UCSD-AML1 (cell line): Measurements from ENCODE around the gene MRPL55.

Source experiments
- DNase-seq: peaks from one replicate; lab custom pipeline; 2025; ENCODE audit not compliant: unreplicated experiment; lab: John Stamatoyannopoulos, UW

The MRPL55 gene

DNA sequence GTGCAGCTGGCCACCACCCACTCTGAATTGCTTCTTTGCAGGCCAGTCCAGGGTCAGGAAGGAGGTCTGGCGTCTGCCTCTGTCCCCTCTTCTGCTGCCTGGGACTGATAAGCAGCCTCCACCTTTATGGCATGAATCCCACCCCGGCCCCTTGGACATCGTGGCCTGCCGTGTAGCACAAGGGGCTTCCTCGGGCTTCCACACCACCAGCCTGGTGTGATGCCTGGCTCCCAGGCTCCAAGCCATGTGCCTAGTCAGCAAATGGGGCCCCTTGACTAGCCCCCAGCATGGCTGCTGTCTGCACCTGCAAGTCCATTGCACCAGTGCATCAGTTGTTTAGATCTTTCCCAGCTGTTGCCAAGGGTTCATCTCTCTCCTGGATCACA lies 36.4 kb downstream of the MRPL55 start:
- no peak for DNase-seq

DNA sequence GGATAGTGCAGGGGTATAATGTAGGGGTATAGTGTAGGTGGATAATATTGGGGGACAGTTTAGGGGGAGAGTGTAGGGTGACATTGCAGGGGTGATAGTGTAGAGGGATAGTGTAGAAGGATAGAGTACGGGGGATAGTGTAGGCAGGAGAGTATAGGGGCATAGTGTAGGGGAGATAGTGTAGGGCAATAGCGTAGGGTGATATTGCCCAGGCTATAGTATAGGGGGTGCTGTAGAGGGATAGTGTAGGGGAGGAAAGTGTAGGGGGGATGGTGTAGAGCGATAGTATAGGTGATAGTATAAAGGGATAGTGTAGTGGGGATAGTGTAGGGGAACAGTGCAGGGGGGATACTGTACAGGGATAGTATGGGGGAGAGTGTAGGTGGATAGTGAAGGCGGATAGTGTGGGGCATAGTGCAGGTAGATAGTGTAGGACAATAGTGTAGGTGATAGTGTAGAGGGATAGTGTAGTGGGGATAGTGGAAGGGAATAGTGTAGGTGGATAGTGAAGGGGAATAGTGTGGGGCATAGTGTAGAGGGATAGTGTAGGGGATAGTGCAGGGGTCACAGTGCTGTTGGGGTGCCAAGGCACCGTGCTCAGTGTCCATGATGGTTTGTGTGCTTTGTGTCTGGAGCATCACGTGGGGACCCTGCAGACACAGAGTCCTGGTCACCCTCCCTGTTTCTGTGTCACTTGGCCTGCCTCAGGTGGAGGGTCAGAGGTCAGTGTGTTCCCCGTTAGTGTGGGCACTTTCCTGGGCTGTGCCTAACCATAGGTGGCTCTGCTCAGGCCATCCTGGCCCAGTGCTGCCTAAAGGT lies 37.1 kb downstream of the MRPL55 start:
- no peak for DNase-seq

DNA sequence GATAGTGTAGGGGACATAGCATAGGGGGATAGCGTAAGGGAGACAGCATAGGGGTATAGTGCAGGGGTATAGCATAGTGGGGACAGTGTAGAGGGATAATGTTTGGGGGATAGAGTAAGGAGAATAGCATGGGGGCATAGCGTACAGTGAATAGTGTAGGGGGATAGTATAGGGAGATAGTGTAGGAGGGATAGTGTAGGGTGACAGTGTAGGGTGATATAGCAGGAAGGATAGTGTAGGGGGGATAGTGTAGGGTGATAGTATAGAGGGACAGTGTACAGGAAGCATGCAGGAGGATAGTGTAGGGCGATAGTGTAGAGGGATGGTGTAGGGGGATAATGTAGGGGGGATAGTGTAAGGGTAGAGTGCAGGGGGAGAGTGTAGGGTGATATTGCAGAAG lies 38.2 kb downstream of the MRPL55 start:
- no peak for DNase-seq

DNA sequence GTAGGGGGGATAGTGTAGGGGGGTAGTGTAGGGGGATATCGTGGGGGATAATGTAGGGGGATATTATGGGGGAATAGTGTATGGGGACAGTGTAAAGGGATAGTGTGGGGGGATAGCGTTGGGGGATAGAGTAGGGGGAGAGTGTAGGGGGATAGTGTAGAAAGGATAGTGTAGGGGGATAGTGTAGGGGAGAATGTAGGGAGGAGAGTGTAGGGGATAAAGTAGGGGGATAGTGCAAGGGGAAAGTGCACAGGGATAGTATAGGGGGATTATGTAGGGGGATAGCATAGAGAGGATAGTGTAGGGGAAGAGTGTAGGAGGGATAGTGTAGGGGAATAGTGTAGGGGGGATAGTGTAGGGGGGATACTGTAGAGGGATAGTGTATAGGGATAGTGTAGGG lies 38.9 kb downstream of the MRPL55 start:
- DNase-seq = no peak

DNA sequence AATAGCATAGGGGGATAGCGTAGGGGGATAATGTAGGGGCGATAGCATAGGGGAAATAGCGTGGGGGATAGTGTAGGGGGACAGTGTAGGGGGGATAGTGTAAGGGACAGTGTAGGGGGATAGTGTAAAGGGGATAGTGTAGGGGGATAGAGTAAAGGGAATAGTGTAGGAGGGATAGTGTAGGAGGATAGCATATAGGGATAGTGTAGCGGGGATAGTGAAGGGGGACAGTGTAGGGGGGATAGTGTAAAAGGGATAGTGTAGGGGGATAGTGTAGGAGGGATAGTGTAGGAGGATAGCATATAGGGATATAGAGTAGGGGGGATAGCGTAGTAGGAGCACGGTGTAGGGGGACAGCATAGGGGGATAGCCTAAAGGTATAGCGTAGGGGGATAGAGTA lies 40.7 kb downstream of the MRPL55 start:
- no peak for DNase-seq

DNA sequence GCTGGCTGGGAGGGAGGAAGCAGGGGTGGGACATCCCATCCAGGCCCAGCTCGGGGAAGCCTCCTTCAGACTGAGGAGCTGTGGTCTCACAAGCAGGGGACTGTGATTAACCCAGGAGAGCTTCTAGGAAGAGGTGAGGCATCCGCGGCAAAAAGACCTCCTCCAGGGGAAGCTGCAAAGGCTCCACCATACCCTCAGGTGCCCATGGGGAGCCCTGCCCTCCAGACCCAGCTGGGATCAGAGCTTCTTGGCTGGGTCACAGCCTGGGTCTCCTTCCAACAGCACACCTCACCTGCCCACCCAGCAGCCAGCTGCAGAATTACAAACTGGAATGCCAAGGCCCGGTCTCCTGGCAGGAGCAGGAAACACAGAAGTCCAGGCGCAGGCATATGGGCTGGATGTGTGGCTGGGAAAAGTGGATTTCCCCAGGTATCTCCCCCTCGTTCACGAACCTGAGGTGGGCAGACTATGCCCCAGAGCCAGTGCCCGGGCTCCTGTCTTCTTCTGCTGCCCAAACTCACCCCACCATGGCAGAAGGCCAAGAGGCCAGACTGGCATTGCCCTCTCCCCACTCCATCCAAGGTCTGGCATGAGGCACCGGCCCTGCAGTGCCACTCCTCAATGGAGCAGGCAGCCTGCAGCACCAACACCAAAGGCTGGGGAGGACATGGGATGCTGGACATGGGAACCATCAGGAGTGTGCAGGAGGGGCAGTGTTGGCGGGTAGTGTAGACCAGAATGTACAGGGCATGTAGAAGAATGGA lies 42.0 kb downstream of the MRPL55 start:
- DNase-seq = no peak

DNA sequence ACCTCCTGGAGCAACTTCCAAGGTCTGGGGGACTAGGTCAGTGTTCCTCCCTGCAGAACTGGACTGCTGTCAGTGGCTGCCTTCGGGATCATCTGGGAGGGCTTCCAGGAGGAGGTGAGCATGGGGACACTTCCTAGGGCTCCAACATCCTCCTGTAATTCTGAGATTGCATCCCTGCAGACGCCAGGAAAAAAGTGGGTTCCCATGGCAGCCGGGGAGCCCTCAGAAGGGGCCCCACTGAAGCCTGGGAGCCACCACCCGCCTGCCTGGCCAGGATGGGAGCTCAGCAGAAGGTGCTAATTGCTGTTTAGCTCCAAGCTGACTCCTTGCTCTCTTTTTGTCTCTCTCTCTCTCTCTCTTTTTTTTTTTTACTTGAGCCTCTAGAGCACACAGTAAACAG lies 42.7 kb downstream of the MRPL55 start:
- DNase-seq = no peak

DNA sequence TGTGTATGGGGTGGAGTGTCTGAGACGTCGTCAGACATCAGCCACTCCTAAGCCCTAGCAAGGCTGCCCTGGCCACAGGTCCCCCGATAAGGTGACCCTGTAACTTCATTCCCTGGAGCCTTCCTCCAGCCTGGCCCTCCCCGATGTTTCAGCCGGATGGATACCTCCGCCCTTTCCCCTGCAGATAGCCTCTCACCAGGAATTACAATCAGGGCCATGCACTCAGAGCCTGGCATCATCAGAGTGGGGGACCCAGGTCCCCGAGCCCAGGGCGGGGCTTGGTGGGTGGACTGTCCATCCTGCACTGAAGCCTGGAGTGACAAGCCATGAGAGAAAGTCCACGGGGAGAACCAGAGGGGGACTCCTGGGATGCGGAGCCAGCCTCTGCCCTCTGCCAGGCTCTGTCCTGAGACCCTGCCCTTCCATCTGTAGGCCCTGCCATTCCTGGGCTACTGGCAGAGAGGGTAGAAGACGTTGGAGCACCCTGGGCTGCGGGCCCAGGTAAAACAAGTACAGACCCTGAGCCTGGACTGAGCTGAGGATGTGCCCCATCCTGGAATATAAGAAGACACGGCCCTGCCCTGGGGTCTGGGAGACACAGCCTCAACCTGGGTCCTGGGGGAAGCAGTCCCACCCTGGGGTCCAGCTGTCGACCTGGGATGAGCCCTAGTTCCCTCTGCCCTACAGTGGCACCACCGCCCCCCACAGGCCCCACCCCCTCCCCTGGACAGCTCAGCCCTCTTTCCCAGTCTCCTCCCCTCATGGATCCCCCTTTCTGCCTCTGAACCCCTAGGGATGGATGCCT lies 43.4 kb downstream of the MRPL55 start:
- no peak for DNase-seq

DNA sequence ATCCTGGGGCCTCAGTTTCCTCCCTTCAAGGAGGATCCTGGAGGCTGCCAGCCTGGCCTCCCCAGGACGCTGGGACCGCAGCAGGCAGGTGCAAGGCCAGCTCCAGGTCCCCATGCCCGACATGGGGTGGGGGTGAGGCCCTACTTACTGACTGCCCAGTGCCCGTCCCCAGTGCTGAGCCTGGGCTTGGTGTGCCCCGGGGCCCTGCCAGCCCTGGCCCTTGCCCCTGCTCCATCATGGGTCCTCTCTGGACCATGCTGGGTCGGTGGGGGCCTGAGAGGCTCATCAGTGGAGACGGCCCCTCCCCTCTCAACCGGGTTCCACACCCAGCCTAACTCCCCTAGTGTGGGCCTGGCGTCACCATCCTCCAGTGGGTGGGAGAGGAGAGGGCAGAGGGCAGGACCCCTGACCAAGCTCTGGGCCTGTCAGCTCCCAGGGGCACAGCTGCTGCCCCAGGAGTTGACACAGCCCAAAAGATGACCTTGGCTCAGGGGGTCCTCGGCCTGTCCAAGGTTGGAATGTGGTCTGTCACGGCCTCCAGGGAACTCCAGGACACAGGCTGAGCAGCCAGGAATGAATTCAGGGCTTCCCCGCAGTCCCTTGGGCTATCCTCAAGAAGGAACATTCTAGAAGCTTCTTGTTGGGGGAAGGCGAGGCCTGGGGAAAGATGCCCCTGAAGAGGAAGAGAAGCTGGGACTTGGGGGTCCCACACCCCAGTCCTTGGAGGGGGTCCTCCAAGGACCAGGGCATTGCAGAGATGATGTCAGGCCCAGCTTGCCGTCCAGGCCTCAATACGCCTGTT lies 44.2 kb downstream of the MRPL55 start:
- no peak for DNase-seq

DNA sequence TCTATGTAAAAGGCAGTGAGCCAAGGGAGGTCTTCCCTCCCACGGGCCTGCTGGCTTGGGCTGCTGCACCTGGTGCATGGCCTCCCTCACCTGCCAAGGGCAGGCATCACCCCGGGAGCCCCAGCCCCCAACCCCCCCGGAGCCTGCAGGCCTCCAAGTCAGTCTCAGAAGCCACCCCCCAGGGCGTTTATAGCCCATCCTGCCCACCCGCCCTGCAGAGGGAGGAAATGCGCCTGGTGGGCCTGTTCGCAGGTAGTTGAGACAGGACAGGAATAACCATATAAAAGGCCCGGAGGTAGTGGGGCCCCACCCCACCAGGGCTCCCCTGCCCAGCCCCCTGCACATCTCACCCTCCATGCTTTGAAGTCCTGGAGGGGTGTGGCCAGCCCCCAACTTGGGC lies 44.8 kb downstream of the MRPL55 start:
- no peak for DNase-seq

DNA sequence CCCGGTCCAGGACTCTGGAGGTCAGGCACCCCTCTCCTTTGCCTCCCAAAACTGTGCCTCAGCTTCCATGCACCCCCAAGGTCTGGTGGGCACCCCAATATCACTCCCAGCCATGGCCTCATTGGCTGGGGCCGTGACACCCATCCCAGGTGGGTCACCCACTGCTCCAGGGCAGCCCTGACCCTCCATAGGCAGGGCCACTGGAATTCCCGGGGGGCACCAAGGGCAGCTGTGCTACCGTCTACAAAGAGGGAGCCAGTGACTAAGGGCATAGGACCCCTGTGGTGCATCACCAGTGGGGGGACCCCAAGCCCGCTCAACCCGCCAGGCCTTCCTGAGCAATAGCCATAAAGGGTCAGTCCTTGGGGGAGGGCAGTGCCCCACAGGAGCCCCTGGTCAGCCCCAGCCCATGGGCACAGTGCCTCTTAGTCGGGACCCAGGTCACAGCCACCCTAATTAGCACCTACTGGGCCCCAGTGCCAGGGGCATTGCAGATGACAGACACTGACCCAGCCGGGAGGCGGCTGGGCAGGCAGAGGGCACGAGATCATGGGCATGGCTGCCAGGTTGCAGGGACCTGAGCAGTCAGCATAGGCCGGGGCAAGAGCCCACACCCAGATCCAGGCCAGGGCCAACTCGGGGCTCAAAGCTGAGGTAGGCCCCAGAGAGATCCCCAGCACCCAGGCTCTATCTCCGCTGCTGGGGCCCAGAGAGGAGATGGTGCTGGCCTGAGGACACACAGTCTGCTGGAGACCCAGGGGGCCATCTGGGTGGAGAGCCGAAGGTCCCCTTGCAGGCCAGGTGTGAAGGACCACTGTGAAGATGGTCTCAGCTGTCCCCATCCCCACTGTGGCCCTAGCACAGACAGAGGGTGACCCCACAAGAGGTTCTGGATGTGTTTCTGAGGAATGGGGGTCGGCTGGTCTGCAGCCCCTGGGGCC lies 45.6 kb downstream of the MRPL55 start:
- no peak for DNase-seq

DNA sequence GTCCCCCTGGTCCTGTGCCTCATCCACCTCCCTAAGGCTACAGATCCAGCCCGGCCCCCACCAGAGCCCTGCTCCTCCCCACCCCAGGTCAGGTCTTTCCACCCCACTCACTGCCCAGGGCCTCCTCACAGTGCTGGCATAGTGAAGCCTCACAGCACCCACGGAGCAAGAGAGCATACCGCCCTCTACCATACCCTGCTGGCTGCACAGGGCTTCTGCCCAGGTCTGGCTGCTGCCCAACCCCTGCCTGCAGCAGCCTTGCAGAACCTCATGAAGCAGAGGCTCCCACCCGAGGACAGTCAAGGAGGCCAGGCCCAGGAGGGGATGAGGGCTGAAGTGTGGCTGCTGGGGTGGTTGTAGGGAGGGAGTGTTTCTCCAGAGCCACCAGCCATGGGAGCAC lies 46.3 kb downstream of the MRPL55 start:
- DNase-seq = no peak

DNA sequence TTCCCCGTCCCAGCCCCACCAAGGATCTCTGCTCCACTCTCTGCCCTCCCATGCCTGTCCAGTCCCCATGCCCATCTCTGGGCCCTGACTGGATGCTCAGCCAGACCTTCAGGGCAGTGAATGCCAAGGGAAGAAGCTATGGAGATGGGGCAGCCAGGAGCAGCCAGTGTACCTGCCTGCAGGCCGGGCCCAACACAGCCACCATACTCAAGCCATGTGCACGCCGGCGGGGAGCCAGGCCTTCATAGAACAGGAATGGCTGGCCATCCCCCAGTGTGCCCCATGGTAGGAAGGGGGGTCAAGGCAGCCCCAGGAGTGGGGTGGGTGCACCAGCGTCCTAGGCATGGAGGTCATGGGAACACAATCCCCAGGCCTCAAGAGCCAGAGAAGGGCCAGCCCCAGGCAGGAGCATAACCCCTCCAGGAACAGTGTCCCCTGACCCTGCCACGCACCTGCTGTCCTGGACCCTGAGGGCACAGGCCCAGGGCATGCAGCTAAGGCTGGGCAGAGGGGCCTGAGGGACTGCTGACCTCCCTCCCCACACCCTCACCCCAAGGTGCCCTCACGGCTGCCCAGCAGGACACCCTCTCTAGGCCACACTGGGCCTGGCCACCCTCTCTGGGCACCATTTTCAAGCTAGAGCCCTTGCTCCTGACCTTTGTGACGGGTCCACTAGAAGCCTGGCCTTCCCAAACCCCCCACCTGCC lies 46.9 kb downstream of the MRPL55 start:
- no peak for DNase-seq

DNA sequence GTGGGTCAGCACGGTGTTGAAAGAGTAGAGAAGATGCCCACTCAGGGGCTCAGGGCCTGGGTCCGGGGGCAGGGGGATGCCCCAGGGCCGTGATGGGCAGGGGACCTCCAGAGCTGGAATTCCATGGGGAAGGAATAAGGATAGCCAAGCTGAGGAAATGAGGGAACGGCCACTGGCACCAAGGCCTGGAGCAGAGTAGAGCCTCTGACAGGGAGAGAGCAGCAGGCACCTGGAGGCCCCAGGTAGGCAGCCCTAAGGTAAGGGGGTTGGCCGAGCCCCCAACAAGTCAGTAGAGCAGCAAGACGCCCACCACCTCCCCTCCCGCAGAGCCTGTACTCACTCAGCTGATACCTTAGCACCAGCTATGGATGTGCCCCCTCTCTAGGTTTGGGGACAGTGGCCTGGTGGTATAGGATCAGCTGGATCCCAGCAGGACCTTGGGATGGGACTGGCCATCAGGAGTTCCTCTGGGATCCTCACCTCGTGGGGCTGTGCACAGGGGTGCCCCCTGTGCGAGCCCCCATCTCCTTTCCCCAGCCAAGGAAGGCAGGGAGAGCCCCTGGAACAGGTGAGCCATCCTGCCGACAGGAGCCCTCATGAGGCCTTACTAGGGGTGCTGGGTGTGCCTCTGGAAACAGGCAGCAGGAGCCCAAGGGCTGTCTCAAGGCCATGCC lies 47.6 kb downstream of the MRPL55 start:
- no peak for DNase-seq

DNA sequence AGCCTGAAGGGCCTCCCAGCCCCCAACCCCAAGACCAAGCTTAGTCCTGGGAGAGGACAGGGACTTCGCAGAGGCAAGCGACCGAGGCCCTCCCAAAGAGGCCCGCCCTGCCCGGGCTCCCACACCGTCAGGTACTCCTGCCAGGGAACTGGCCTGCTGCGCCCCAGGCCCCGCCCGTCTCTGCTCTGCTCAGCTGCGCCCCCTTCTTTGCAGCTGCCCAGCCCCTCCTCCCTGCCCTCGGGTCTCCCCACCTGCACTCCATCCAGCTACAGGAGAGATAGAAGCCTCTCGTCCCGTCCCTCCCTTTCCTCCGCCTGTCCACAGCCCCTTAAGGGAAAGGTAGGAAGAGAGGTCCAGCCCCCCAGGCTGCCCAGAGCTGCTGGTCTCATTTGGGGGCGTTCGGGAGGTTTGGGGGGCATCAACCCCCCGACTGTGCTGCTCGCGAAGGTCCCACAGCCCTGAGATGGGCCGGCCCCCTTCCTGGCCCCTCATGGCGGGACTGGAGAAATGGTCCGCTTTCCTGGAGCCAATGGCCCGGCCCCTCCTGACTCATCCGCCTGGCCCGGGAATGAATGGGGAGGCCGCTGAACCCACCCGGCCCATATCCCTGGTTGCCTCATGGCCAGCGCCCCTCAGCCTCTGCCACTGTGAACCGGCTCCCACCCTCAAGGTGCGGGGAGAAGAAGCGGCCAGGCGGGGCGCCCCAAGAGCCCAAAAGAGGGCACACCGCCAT lies 48.5 kb downstream of the MRPL55 start:
- DNase-seq = no peak

DNA sequence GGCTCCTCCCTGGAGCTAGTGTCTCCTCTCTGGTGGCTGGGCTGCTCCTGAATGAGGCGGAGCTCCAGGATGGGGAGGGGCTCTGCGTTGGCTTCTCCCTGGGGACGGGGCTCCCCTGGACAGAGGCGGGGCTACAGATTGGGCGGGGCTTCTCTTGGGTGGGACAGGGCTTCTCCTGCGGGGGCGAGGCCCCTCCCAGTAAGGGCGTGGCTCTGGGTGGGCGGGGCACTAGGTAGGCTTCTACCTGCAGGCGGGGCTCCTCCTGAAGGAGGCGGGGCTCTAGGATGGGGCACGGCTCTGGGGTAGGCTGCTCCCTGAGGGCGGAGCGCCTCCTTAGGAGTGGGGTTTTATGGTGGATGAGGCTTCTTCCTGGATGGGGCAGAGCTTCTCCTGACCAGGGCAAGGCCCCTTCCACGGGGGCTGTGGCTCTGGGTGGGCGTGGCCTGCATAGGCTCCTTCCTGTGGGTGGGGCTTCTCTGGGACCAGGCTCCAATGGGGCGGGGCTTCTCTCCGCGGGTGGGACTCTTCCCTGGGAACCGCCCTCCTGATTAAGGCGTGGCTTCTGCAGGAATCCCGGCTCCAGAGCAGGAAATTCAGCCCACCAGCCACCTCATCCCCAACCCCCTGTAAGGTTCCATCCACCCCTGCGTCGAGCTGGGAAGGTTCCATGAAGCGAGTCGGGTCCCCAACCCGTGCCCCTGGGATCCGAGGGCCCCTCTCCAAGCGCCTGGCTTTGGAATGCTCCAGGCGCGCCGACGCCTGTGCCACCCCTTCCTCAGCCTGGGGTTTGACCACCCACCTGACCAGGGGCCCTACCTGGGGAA lies 49.3 kb downstream of the MRPL55 start:
- no peak for DNase-seq

DNA sequence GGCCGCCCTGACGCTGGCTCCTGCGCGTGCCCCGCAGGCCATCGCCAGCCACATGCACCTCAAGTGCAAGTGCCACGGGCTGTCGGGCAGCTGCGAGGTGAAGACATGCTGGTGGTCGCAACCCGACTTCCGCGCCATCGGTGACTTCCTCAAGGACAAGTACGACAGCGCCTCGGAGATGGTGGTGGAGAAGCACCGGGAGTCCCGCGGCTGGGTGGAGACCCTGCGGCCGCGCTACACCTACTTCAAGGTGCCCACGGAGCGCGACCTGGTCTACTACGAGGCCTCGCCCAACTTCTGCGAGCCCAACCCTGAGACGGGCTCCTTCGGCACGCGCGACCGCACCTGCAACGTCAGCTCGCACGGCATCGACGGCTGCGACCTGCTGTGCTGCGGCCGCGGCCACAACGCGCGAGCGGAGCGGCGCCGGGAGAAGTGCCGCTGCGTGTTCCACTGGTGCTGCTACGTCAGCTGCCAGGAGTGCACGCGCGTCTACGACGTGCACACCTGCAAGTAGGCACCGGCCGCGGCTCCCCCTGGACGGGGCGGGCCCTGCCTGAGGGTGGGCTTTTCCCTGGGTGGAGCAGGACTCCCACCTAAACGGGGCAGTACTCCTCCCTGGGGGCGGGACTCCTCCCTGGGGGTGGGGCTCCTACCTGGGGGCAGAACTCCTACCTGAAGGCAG lies 50.0 kb downstream of the MRPL55 start:
- DNase-seq = no peak
